ENCODE results near the gene CD300LD.

Gene CD300LD

DNA sequence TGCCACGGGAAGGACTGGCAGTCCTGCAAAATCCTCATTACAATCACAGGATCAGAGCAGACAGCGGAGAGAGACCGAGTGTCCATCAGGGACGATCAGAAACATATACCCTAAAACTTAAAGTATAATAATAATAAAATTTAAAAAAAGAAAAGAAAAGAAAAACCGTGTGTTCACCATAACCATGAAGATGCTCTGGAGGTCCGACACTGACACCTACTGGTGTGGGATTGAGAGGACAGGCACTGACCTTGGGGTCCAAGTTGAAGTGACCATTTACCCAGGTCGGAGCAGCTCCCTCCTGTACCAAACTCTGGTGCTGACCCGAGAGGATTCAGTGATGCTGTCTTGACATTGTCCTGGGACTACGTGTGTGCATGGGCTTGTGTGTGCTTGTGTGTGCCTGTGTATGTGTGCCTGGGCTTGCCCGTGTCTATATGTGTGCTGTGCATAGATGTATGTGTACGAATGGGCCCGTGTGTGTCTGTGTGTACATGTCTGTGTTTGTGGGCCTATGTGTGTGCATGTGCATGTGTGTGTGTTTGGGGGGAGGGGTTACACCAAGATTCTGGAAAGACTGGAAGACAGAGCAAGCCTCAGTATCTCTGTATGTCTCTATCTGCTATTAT, 10.0 kb upstream of the CD300LD start:
- no peak for TF ChIP-seq EZH2phosphoT487 (conservative IDR thresholded peaks at IDR 0.05; ENCODE audit: low read length)
- TF ChIP-seq, protein P1, sequence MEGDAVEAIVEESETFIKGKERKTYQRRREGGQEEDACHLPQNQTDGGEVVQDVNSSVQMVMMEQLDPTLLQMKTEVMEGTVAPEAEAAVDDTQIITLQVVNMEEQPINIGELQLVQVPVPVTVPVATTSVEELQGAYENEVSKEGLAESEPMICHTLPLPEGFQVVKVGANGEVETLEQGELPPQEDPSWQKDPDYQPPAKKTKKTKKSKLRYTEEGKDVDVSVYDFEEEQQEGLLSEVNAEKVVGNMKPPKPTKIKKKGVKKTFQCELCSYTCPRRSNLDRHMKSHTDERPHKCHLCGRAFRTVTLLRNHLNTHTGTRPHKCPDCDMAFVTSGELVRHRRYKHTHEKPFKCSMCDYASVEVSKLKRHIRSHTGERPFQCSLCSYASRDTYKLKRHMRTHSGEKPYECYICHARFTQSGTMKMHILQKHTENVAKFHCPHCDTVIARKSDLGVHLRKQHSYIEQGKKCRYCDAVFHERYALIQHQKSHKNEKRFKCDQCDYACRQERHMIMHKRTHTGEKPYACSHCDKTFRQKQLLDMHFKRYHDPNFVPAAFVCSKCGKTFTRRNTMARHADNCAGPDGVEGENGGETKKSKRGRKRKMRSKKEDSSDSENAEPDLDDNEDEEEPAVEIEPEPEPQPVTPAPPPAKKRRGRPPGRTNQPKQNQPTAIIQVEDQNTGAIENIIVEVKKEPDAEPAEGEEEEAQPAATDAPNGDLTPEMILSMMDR (IDR thresholded peaks at IDR 0.05; ENCODE audit: insufficient read depth, low read length, poor library complexity, severe bottlenecking) = no peak
- Histone ChIP-seq H3K9ac (ENCODE audit: low read length) (no peak overlapping the region), H3F3A (ENCODE audit: insufficient read depth) (no peaks in the 10 kb centered on the region), H3K4me3 (ENCODE audit: insufficient read depth, low read length, poor library complexity, severe bottlenecking) (no peak overlapping the region), H4K20me1 (ENCODE audit: low read depth, low read length) (no peaks in the 10 kb centered on the region), H3K27me3 (ENCODE audit: low read length) (no peaks in the 10 kb centered on the region), H3K27ac (ENCODE audit: low read depth, low read length) (no peak overlapping the region), H3K9me2 (replicated peaks; ENCODE audit: insufficient read depth, low read length) (no peaks in the 10 kb centered on the region), H3K79me2 (ENCODE audit: insufficient read depth, low read length) (no peaks in the 10 kb centered on the region), H2AFZ (ENCODE audit: low read depth, low read length, severe bottlenecking) (no peak overlapping the region), H3K9me3 (ENCODE audit: insufficient read depth, low read length) (no peaks in the 10 kb centered on the region), H3K4me2 (ENCODE audit: low read depth, low read length, poor library complexity, severe bottlenecking) (no peak overlapping the region), H3K36me3 (ENCODE audit: low read length) (no peaks in the 10 kb centered on the region)

DNA sequence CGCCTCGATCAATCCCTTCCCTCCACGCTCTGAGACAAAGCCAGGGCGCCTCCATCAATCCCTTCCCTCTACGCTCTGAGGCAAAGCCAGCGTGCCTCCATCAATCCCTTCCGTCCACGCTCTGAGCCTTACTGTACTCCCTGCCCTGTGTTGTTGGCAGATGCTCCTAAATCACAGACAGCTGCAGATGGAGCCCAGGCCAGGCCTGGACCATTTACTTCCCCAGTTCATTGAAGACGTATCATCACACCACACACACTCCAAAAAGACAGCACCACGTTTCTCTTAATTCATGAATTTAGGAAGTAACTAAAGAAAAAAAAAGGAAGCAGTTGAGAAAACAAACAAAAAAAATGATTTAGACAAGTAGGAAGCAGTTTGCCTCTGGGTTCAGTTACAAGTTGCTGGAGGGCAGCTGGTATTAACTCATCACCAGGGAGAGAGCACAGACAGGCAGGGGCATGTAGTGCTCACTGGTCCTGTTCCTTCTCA, 7.4 kb upstream of the CD300LD start:
- no peak overlapping the region for H3K27ac ChIP-seq (ENCODE audit: low read depth, low read length)
- H3K79me2 ChIP-seq (ENCODE audit: insufficient read depth, low read length) = no peaks in the 10 kb centered on the region
- no peaks in the 10 kb centered on the region for H3F3A ChIP-seq (ENCODE audit: insufficient read depth)

DNA sequence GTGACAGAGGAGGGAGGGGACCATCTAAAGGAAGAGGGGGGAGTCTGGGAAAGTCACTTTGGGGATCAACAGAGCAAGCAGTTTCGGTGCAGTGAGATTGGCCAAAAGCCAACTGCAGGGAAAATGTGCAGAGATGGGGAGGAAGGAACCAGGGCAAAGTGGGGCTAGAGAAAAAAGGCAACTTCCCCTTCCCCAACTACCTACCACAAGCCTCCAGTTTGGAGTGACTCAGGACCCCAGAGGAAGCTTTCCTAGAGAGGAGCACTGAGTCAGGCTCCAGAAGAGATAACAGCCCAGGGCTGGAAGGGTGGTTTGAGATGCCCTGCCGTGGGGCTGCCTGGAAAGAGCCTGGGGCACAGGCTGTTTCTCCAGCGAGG, 6.9 kb upstream of the CD300LD start:
- H4K20me1 ChIP-seq (ENCODE audit: low read depth, low read length) = no peaks in the 10 kb centered on the region
- no peaks in the 10 kb centered on the region for H3K9me2 ChIP-seq (replicated peaks; ENCODE audit: insufficient read depth, low read length)
- no peak overlapping the region for H3K9ac ChIP-seq (ENCODE audit: low read length)
- H3K9me3 ChIP-seq (ENCODE audit: insufficient read depth, low read length) = no peaks in the 10 kb centered on the region
- no peaks in the 10 kb centered on the region for H3K79me2 ChIP-seq (ENCODE audit: insufficient read depth, low read length)
- H3K27ac ChIP-seq (ENCODE audit: low read depth, low read length) = no peak overlapping the region
- no peak overlapping the region for H3K4me3 ChIP-seq (ENCODE audit: insufficient read depth, low read length, poor library complexity, severe bottlenecking)
- H3K4me2 ChIP-seq (ENCODE audit: low read depth, low read length, poor library complexity, severe bottlenecking) = no peak overlapping the region
- H3K36me3 ChIP-seq (ENCODE audit: low read length) = no peaks in the 10 kb centered on the region
- no peak overlapping the region for H2AFZ ChIP-seq (ENCODE audit: low read depth, low read length, severe bottlenecking)
- no peaks in the 10 kb centered on the region for H3K27me3 ChIP-seq (ENCODE audit: low read length)
- TF ChIP-seq EZH2phosphoT487 (conservative IDR thresholded peaks at IDR 0.05; ENCODE audit: low read length) = no peak
- TF ChIP-seq, protein P1 (IDR thresholded peaks at IDR 0.05; ENCODE audit: insufficient read depth, low read length, poor library complexity, severe bottlenecking) = no peak
- no peaks in the 10 kb centered on the region for H3F3A ChIP-seq (ENCODE audit: insufficient read depth)

More for the DNA sequence above, 7.4 kb upstream of the CD300LD start:
- no peaks in the 10 kb centered on the region for H3K27me3 ChIP-seq (ENCODE audit: low read length)
- no peaks in the 10 kb centered on the region for H3K36me3 ChIP-seq (ENCODE audit: low read length)
- TF ChIP-seq, protein P1 (IDR thresholded peaks at IDR 0.05; ENCODE audit: insufficient read depth, low read length, poor library complexity, severe bottlenecking) = no peak
- no peak for TF ChIP-seq EZH2phosphoT487 (conservative IDR thresholded peaks at IDR 0.05; ENCODE audit: low read length)
- H3K9ac ChIP-seq (ENCODE audit: low read length) = no peak overlapping the region
- no peaks in the 10 kb centered on the region for H4K20me1 ChIP-seq (ENCODE audit: low read depth, low read length)
- H2AFZ ChIP-seq (ENCODE audit: low read depth, low read length, severe bottlenecking) = no peak overlapping the region
- no peak overlapping the region for H3K4me3 ChIP-seq (ENCODE audit: insufficient read depth, low read length, poor library complexity, severe bottlenecking)
- no peaks in the 10 kb centered on the region for H3K9me3 ChIP-seq (ENCODE audit: insufficient read depth, low read length)
- H3K9me2 ChIP-seq (replicated peaks; ENCODE audit: insufficient read depth, low read length) = no peaks in the 10 kb centered on the region
- no peak overlapping the region for H3K4me2 ChIP-seq (ENCODE audit: low read depth, low read length, poor library complexity, severe bottlenecking)

Measured in SU-DHL-6 (cell line).